Non-pigmented ciliary epithelial cell (primary cell): ENCODE results near the gene SORCS3.

Source experiments
- DNase-seq: peaks from one replicate; pipeline ENCODE4 v3.0.0-alpha.2; 2010; ENCODE audit warnings: low read depth

SORCS3 gene

DNA sequence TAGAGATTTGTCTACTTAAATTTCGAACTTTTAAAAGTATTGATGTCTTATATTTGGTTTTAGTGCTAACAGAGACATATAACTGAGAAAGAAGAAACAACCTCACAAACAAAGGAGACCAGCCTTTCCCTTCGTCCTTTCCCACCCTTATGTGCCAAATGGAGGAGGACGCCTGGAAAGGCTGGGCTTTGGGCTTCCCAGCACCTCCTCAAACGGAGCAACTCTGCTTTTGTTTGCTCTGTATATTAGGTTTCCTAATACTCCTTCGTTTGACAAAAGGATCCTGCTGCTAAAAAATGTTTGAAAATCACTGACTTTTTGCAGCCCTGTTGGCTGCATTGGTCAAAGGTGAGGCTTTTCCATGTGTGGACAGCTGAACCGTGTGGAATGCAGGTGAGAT is 471.8 kb downstream of the SORCS3 start:
- no peak for DNase-seq

DNA sequence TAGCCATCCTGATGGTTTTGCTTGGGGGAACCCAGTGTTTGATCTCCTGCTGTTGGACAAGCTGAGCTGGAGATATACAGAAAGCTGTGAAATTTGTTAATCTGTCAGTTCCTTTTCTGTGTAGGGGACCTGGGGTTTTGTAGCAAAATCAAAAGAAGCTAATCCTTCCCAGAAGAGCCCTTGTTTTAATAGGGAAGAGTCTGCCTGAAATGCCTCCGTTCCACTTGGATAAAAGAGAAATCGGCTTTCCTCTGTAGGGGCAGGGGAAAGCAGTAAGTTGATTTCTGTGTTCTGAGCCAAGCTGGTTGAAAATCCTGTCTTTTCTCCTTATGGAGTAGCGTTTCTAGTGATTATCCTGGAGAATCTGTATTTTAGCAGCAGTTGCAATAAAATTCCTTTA is 472.6 kb downstream of the SORCS3 start:
- no peak for DNase-seq

DNA sequence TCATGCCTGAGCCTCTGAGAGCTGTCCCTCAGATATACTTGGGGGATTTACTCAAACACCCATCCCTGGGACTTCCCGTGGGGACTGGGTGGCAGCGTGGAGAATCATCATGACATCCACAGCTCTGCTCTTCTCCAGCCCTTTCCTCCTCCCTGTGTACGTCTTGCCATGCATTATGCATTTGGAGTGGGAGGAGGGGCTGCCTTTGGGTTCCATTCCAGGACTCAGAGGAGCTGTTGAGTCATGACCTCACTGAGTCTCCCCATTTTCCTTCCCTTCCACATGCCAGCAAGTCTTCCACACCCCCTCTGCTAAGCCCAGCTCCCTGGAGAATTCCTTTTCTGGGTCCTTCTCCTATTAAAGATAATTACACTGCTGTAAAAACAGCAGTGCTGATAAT is 480.7 kb downstream of the SORCS3 start:
- no peak for DNase-seq

DNA sequence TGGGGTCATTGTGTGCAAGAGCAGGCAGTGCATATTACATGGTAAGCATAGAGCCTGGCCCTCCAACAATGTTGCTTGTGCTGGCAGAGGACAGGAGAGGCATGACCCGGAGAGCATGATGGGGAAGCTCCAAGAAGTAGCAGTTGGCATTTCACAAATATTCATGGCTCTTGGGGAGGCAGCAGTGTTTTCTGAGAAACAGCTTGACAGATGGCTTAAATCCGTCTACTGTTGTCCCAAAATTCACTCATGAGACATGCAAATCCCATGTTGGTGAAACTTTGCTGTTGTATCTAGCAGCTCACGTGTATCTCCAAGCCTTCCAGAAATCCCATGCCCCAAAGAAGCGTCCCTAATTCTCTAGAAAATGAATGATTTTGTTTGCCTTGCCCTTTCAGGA is 487.0 kb downstream of the SORCS3 start:
- no peak for DNase-seq

- no peak for DNase-seq
These were observed 497.3 kb downstream of the SORCS3 start for GRCh38 chr10:105138358-105138757.

GRCh38 chr10:105139363-105139896 is 498.3 kb downstream of the SORCS3 start:
- DNase-seq = no peak

- no peak for DNase-seq
These were observed 499.5 kb downstream of the SORCS3 start for GRCh38 chr10:105140600-105140999.

- DNase-seq = no peak
These were observed 504.6 kb downstream of the SORCS3 start for GRCh38 chr10:105145711-105146110.

- no peak for DNase-seq
These were observed 505.3 kb downstream of the SORCS3 start for GRCh38 chr10:105146436-105146835.

- DNase-seq = no peak
These were observed 507.4 kb downstream of the SORCS3 start for GRCh38 chr10:105148456-105148855.

GRCh38 chr10:105148921-105149320 is 507.8 kb downstream of the SORCS3 start:
- no peak for DNase-seq

GRCh38 chr10:105149371-105149891 is 508.3 kb downstream of the SORCS3 start:
- DNase-seq = peak; percentile 20

DNA sequence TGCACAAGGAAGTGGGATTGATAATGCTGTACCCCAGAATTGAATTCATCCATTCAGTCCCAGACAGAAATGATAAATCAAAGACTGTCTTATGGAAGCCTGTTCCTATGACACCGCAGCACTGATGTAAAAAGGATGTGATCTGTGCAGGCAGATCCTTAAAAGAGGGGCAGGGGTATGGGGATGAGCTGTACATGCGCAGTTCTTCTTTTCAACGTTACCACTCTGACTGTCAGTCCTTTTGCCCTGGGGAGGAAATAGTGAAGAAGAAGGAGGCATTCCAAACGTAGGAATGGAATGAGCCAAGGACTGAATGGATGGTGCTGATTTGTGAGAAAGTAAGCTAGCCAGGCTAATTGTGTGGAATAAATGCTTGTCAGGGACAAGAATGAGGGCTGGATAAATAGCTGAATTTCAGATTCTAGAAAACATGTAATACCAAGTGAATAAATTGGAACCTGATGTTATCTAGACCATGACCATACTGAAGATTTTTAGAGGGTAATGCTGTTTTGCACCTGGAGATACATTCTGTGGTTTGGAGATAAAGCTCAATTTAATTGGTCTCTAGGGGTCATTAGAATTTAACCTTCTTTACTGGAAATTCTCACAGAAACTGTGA is 509.3 kb downstream of the SORCS3 start:
- no peak for DNase-seq

GRCh38 chr10:105154736-105155135 is 513.6 kb downstream of the SORCS3 start:
- DNase-seq = no peak

GRCh38 chr10:105159268-105159667 is 518.2 kb downstream of the SORCS3 start:
- no peak for DNase-seq

DNA sequence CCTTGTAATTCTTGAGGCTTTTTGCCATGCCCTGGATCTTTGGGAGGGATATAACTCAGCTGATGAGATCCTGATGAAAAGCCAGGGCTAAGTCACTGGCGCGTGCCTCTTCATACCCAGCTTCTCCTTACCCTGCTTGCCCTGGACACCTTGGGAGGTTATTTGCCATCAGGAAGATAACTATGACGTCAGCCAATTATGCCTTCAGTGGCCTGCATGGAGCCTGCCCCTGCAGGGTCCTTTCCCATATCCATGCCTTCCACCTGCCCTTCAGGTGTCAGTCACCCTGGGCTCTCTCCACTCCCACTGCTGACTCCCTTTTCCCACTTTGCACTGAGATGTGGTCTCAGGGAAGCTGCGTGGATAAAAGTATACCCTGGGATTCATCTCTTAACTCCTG is 520.1 kb downstream of the SORCS3 start:
- no peak for DNase-seq

DNA sequence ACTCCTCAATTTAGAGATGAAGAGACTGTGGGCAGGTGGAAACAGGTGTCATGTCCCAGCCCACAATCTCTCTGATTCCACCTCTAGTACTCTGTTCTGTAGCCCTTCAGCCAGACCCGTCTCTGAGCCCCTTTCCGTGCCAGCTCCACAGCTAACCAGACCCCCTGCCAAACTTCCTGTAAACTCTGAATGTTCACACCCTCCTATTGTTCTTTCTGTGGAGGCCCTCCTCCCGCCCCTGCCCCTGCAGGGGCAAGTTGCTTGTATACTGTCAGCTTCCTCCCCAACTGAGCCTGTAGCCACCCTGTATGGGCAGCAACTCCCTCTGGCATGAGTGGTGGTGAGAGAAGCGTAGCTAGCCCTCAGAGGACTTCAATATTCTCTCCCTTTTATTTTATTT is 520.7 kb downstream of the SORCS3 start:
- no peak for DNase-seq

- DNase-seq = no peak
These were observed 529.4 kb downstream of the SORCS3 start for GRCh38 chr10:105170521-105170920.

- no peak for DNase-seq
These were observed 530.9 kb downstream of the SORCS3 start for GRCh38 chr10:105171945-105172344.

DNA sequence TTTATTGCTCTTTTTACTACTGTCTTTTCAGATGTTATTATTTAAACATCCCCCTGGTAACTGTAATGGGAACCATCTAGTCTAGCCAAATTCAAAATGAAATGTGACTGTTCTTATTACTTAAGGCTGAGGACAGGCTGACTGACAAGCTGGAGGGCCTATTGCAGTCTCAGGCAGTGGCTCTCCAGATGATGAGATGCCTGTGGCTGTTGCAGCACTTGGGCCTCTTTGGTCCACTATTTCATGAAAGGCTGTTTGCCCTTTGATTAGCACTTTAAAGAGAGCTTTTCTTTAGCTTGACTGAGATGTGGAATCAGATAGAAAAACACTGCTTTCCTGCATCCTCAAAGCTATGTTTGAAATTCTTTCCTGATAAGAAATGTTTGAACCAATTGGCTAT is 540.5 kb downstream of the SORCS3 start:
- DNase-seq = no peak

DNA sequence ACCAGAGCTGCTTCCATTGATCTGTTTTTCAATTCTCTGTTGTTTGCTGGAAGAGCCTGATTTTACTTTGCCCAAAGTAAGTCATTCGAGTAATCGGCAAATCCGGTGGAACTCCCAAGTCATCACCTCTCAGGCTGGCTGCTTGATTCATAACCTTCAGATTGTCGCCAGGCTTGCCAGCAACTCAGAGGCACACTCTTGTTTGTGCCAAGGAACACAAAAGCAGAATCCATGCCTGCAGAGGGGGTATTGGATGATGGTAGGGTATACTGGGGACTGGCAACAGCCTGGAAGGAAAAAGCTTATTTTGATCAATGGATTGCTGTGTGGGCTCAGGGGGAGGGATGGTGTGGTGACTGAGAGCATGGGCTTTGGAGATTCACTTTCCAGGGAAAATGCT is 542.4 kb downstream of the SORCS3 start:
- no peak for DNase-seq

- no peak for DNase-seq
These were observed 544.1 kb downstream of the SORCS3 start for GRCh38 chr10:105185161-105185560.

- no peak for DNase-seq
These were observed 546.2 kb downstream of the SORCS3 start for GRCh38 chr10:105187243-105187642.
